ENCODE data around the gene FAM180A.

The FAM180A gene

DNA sequence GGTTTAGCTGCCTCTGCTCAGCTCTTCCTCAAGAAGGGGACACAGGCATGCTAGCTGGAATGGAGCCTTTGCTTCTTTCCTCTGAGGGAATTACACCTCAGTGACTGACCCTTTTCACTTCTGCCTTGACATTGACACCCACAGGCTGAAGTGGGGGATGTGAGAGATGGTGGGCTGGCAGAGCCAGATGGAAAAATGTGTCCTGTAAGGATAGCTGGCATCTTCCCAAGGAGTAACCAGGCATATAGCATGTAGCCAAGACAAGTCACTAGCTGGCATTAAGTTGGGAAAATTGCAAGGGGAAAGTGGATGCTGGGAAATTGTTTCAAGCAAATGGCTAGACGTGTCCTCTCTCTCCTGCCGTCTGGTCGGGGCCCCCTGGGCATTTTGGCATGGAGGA is 66.4 kb downstream of the FAM180A start:
- H3K4me1 ChIP-seq = peaks cover 0 to 34% (median 23%) of the 10 kb centered on the region in 4 donors
- H3K9me3 ChIP-seq = no peaks in the 10 kb centered on the region
- peaks cover 5 to 11% (median 6%) of the 10 kb centered on the region in 3 donors for H3K36me3 ChIP-seq
- no peaks in the 10 kb centered on the region for H3K27me3 ChIP-seq
- DNase-seq = no peak
- peak overlapping the region in 1 of 2 donors; percentile 21 for H3K27ac ChIP-seq
- no peak overlapping the region for H3K4me3 ChIP-seq
- TF ChIP-seq, protein P1, sequence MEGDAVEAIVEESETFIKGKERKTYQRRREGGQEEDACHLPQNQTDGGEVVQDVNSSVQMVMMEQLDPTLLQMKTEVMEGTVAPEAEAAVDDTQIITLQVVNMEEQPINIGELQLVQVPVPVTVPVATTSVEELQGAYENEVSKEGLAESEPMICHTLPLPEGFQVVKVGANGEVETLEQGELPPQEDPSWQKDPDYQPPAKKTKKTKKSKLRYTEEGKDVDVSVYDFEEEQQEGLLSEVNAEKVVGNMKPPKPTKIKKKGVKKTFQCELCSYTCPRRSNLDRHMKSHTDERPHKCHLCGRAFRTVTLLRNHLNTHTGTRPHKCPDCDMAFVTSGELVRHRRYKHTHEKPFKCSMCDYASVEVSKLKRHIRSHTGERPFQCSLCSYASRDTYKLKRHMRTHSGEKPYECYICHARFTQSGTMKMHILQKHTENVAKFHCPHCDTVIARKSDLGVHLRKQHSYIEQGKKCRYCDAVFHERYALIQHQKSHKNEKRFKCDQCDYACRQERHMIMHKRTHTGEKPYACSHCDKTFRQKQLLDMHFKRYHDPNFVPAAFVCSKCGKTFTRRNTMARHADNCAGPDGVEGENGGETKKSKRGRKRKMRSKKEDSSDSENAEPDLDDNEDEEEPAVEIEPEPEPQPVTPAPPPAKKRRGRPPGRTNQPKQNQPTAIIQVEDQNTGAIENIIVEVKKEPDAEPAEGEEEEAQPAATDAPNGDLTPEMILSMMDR (IDR thresholded peaks at IDR 0.05) = no peak
- intact Hi-C loops (cut with DNase I; ENCODE audit: low total_unique reads) = no loop called here

DNA sequence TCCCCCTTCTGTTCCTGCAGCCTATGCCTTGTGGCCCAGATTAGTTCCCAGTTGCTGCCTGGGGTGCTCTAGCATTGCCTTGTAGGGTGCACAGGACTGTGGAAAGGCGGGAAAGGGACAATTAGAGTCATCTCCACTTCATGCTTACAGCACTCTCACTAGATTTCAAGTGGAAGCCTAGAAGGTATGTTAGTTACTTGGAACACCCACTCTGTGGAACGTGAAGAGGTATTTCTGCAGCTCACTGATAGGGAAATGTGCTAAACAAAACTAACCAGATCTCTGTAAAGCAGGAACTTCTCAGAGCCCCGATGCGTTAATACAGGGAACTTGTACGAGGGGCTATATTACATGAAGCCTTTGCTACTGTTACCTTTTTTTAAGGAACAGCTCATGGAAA is 66.9 kb downstream of the FAM180A start:
- Histone ChIP-seq H3K4me3 (no peak overlapping the region), H3K27ac (peak overlapping the region in 1 of 2 donors; percentile 21), H3K9me3 (no peaks in the 10 kb centered on the region), H3K27me3 (no peaks in the 10 kb centered on the region), H3K36me3 (peaks cover 5 to 8% (median 8%) of the 10 kb centered on the region in 3 donors), H3K4me1 (peaks cover 0 to 34% (median 23%) of the 10 kb centered on the region in 4 donors)
- no peak for DNase-seq
- intact Hi-C loops (cut with DNase I; ENCODE audit: low total_unique reads) = no loop called here
- TF ChIP-seq, protein P1 (IDR thresholded peaks at IDR 0.05) = no peak
